Right lobe of liver (tissue), 6 donors: ENCODE measurements around the gene CHPT1. TPM values are rescaled to one million over a fixed set of nuclear protein-coding genes. Genes with fewer than 3 reads are reported as not detected.

Source experiments
- ATAC-seq, 4 donors: fragments of 200-7000 bp; cut with Tn5 transposase; one replicate each; pipeline ENCODE4 v1.9.1; 2020; ENCODE audit warnings: mild to moderate bottlenecking in 4 of 4, moderate library complexity in 4 of 4
- DNase-seq, 3 donors: peaks; one replicate each; pipeline ENCODE4 v3.0.0-alpha.2; 2020
- H3K27ac ChIP-seq, 3 donors: fragments of 200-600 bp; one replicate each; pipeline ENCODE4 v1.8.0; 2022
- H3K27me3 ChIP-seq, 2 donors: fragments of 200-600 bp; one replicate each; pipeline ENCODE4 v1.8.0; 2022
- H3K36me3 ChIP-seq, 4 donors: fragments of 200-600 bp; sonication (generic) in 1 of 4; one replicate each; pipeline versions ENCODE4 v1.5.1 to v1.8.0; 2017 to 2022; ENCODE audit warnings: control low read depth in 1 of 4
- H3K4me1 ChIP-seq, 4 donors: fragments of 200-600 bp; sonication (generic) in 1 of 4; one replicate each; pipeline versions ENCODE4 v1.5.1 to v1.8.0; 2017 to 2022; ENCODE audit warnings: control low read depth in 1 of 4
- H3K4me3 ChIP-seq, 3 donors: fragments of 200-600 bp; one replicate each; pipeline ENCODE4 v1.8.0; 2022
- H3K9me3 ChIP-seq, 4 donors: fragments of 200-600 bp; sonication (generic) in 1 of 4; one replicate each; pipeline versions ENCODE4 v1.5.1 to v1.8.0; 2017 to 2022; ENCODE audit warnings: control low read depth in 1 of 4
- CTCF ChIP-seq, 4 donors: fragments of 200-600 bp in 3 of 4; fragments of 450-650 bp in 1 of 4; IDR thresholded peaks; one replicate each; pipeline versions ENCODE4 v1.5.1 to v1.8.0; 2016 to 2022; ENCODE audit warnings: antibody characterized with exemption in 4 of 4, mild to moderate bottlenecking in 2 of 4
- POLR2A ChIP-seq: fragments of 450-650 bp; IDR thresholded peaks from one replicate; pipeline ENCODE4 v1.6.1; 2017; ENCODE audit warnings: antibody characterized with exemption, mild to moderate bottlenecking
- WGBS: methylation state at CpG from one replicate; pipeline ENCODE4 v1.1.6; 2018; ENCODE audit warnings: low coverage, low lambda C conversion rate; ENCODE audit not compliant: insufficient coverage; ENCODE audit errors: missing lambda C conversion rate; 5-methylcytosine and 5-hydroxymethylcytosine counted together
- intact Hi-C, 2 donors: fragments of 100-400 bp; cut with DNase I; formaldehyde crosslinking; loops; one replicate each; pipeline versions ENCODE4 v1.11.2 to v1.14.1; 2022
- total RNA-seq, 6 experiments: library from RNA; depleted of rRNA in 2 of 6; stranded (reverse); fragments of >200 nt in 2 of 6; fragmentation: NEBNext Ultra II Directional in 3 of 6; extraction: Animal tissue kit (Norgen Biotek cat#: 25700) in 3 of 6; gene quantifications; one replicate each; pipeline versions ENCODE4 v1.1.0 to v1.2.4, GENCODE V29; 2016 to 2023
- donor health status: DM: no; HTN: yes; CAD: no.
- donor health status: DM: no; HTN: no; CAD: no.
- donor health status: DM: no; HTN: no; CAD: no.
- donor health status: DM: no; HTN: yes; CAD: no.
- donor health status: DM: no; HTN: yes; CAD: no.

CHPT1 gene
- total RNA-seq, 6 experiments from 2014 or later: 52.3 to 110 (median 75.8) TPM

GRCh38 chr12:101769865-101770264, 72.4 kb downstream of the CHPT1 start:
- H3K9me3 ChIP-seq: no peaks in the 10 kb centered on the region
- intact Hi-C loops: loop anchor here (10.0 kb wide), 1 partner anchor 65 kb away; the partner anchor contains the start of gene GNPTAB (in 2 of the 2)
- no peak overlapping the region for H3K27ac ChIP-seq
- no peaks in the 10 kb centered on the region for H3K4me1 ChIP-seq
- ATAC-seq (peak in 2 of 4 donors; percentile 18 to 76), DNase-seq (no peak)
- no peaks in the 10 kb centered on the region for H3K27me3 ChIP-seq
- 57% methylated on average over 5 of the region's 5 CpGs for WGBS
- H3K4me3 ChIP-seq: no peak overlapping the region
- TF ChIP-seq POLR2A: no peak
- no peak for TF ChIP-seq CTCF (IDR thresholded peaks at IDR 0.05)
- no peaks in the 10 kb centered on the region for H3K36me3 ChIP-seq

GRCh38 chr12:101772012-101772775, 74.8 kb downstream of the CHPT1 start:
- Histone ChIP-seq H3K4me3 (no peak overlapping the region), H3K36me3 (no peaks in the 10 kb centered on the region), H3K4me1 (no peaks in the 10 kb centered on the region), H3K27me3 (no peaks in the 10 kb centered on the region), H3K9me3 (no peaks in the 10 kb centered on the region), H3K27ac (no peak overlapping the region)
- intact Hi-C loops: loop anchor here (10.0 kb wide), 1 partner anchor 63 kb away; the partner anchor contains the start of gene GNPTAB (in 2 of the 2)
- DNase-seq (no peak), ATAC-seq (peak in 1 of 4 donors; percentile 43)
- 64% methylated on average over 5 of the region's 5 CpGs for WGBS
- TF ChIP-seq CTCF (IDR thresholded peaks at IDR 0.05): no peak
- no peak for TF ChIP-seq POLR2A

- TF ChIP-seq CTCF (IDR thresholded peaks at IDR 0.05): peak; percentile 93 to 96 (median 94)
- TF ChIP-seq POLR2A: no peak
Measured at GRCh38 chr12:101773650-101774162, 76.3 kb downstream of the CHPT1 start.

GRCh38 chr12:101775816-101776215, 78.4 kb downstream of the CHPT1 start:
- intact Hi-C loops: loop anchor here (10.0 kb wide), 1 partner anchor 59 kb away; the partner anchor contains the start of gene GNPTAB (in 2 of the 2)
- TF ChIP-seq POLR2A: no peak
- no peak for TF ChIP-seq CTCF (IDR thresholded peaks at IDR 0.05)
- ATAC-seq: no peak

More at GRCh38 chr12:101773650-101774162, 76.3 kb downstream of the CHPT1 start:
- H3K4me3 ChIP-seq: no peak overlapping the region
- no peak overlapping the region for H3K27ac ChIP-seq
- no peaks in the 10 kb centered on the region for H3K4me1 ChIP-seq
- no peaks in the 10 kb centered on the region for H3K36me3 ChIP-seq
- DNase-seq (peak in 2 of 3 donors; percentile 32 to 65), ATAC-seq (peak; percentile 90 to 94 (median 92))
- no peaks in the 10 kb centered on the region for H3K27me3 ChIP-seq
- intact Hi-C loops: loop anchor here (10.0 kb wide), 1 partner anchor 61 kb away; the partner anchor contains the start of gene GNPTAB (in 2 of the 2)
- WGBS: 39% methylated on average over 2 of the region's 2 CpGs
- no peaks in the 10 kb centered on the region for H3K9me3 ChIP-seq

More at GRCh38 chr12:101775816-101776215, 78.4 kb downstream of the CHPT1 start:
- Histone ChIP-seq H3K4me1 (no peaks in the 10 kb centered on the region), H3K36me3 (no peaks in the 10 kb centered on the region), H3K9me3 (no peaks in the 10 kb centered on the region), H3K4me3 (no peak overlapping the region), H3K27ac (no peak overlapping the region), H3K27me3 (no peaks in the 10 kb centered on the region)
- WGBS: 67% methylated on average over 2 of the region's 2 CpGs
- DNase-seq: no peak
